GM12875 (cell line): ENCODE measurements around the gene MIB1.

Source experiments
- H3K4me3 ChIP-seq: one replicate; pipeline ENCODE4 v1.5.1; 2011; ENCODE audit warnings: low read depth, low read length, control low read depth
- CTCF ChIP-seq: IDR thresholded peaks from 2 replicates; pipeline ENCODE4 v1.5.1; 2011; ENCODE audit warnings: low read depth, mild to moderate bottlenecking, control low read depth, inconsistent platforms, low read length, moderate library complexity, borderline replicate concordance; ENCODE audit not compliant: insufficient read depth

MIB1 gene

GRCh38 chr18:21743166-21743832, 2.7 kb downstream of the MIB1 start:
- TF ChIP-seq CTCF: no peak
- no peak overlapping the region for H3K4me3 ChIP-seq

GRCh38 chr18:21745231-21745630, 4.6 kb downstream of the MIB1 start:
- no peak for TF ChIP-seq CTCF
- no peak overlapping the region for H3K4me3 ChIP-seq

GRCh38 chr18:21747268-21747667, 6.7 kb downstream of the MIB1 start:
- no peak for TF ChIP-seq CTCF
- H3K4me3 ChIP-seq: no peak overlapping the region

- TF ChIP-seq CTCF: no peak
- no peak overlapping the region for H3K4me3 ChIP-seq
These were observed 7.4 kb downstream of the MIB1 start for GRCh38 chr18:21747764-21748693.

GRCh38 chr18:21757833-21758232, 17.2 kb downstream of the MIB1 start:
- H3K4me3 ChIP-seq: no peak overlapping the region
- no peak for TF ChIP-seq CTCF

GRCh38 chr18:21759836-21760235, 19.2 kb downstream of the MIB1 start:
- H3K4me3 ChIP-seq: no peak overlapping the region
- no peak for TF ChIP-seq CTCF
